ENCODE results near the gene SLC25A3.
"Not testable (repeated sequence)": the region's sequence is repeated elsewhere in the genome, so short reads cannot be mapped to it uniquely, and the experiment has no call there.

Gene SLC25A3

GRCh38 chr12:98593351-98594049 is at the start of gene SLC25A3:
Gene SLC25A3 (plus strand): TSS chr12:98593686. CDS start chr12:98593979, 293 bp downstream.
- peak; percentile 94 to 96 for DNase-seq (ENCODE audit: low read depth in 2 of 2)

DNA sequence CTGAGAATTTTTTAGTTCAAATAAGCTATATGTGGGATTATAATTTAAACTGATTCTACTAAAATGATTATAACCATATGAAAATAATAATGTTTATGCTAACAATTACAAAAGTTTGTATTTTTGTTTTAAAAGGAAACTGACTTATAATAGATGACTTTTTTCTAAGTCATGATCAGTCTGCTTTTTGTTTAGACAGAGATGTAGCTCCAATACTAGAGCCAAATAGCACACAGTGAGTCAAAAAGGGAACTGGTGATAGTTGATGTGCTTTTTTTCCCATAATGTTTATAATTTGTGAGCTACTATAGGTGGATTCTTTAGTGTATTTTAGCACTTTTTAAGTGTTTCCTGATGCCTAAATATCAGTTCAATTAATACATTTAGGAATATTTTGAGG is 49.8 kb upstream of the SLC25A3 start:
- no peak for DNase-seq (ENCODE audit: low read depth in 2 of 2)

DNA sequence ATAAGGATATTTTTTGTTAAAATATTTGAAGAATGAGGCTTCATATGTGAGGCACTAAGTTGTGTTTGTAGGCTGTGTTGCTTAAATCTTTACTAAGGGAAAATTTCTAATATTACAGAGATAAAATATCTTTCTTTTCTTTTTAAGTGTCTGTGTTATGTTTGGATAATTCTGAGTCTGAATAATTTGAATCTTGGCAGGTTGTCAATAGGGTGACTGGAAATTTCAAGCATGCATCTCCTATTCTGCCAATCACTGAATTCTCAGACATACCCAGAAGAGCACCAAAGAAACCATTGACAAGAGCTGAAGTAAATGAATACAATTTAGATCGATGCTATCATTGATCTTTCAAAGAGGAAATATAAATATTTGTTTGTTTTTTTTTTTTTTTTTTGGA is 48.7 kb upstream of the SLC25A3 start:
- DNase-seq (ENCODE audit: low read depth in 2 of 2): peak in 1 of 2 experiments; percentile 3

DNA sequence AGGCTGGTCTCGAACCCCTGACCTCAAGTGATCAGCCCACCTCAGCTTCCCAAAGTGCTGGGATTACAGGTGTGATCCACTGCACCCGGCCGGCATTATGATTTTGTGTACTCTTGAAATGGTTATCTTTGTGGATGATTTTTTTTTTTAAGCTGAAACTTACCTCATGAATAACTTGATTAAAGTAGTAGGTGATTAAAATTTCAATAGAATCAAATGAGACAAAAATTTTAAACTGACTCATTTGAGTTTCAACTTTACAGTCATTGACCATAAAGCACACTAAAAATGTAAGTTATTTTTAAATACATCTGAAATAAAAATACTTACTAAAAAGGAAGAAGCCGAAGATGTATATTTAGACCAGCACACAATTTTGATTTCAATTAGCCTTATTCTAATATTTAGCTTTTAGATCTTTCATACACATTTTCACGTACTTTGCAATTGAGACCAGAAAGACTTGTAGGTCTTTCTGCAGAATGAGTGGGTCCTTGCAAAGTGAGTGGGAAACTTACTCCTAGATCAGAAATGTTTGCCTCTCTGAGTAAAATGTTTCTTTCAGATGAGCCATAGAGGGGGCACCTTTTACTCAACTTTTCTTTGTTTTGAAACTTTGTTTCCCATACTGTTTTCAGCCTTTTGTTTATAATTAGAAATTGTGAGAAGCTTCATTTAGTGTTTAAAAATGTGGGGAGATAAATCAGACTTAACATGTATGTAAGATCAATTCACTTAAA is 43.9 kb upstream of the SLC25A3 start:
- no peak for DNase-seq (ENCODE audit: low read depth in 2 of 2)

DNA sequence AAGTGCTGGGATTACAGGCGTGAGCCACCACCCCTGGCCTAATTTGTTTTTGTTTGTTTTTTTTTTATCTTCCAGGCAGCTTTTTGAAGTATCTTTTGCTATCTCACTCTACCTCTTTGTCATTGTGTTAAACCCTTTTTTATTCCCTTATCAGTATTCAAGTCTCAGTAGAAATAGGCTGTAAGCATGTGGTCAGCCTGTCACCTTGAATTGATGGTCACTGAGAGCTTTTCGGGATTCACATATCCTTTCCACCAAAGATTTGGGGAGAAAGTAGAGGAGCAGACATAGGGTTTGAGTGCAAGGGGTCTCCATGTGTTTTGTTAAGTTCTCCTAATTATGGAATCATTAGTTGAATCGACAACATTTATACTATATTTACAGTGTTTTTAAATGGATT is 41.7 kb upstream of the SLC25A3 start:
- no peak for DNase-seq (ENCODE audit: low read depth in 2 of 2)

DNA sequence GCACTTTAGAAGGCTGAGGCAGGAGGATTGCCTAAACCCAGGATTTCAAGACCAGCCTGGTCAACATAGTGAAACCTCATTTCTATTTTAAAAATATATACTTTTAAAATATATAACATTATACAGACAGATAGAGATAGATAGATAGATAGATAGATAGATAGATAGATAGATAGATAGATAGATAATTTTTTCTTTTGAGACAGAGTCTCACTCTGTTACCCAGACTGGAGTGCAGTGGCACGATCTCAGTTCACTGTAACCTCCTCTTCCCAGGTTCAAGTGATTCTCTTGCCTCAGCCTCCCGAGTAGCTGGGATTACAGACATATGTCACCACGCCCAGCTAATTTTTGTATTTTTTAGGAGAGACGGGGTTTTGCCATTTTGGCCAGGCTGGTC is 35.4 kb upstream of the SLC25A3 start:
- DNase-seq (ENCODE audit: low read depth in 2 of 2): not testable (repeated sequence)

- no peak for DNase-seq (ENCODE audit: low read depth in 2 of 2)
Measured at GRCh38 chr12:98559666-98560065, 33.8 kb upstream of the SLC25A3 start.

- DNase-seq (ENCODE audit: low read depth in 2 of 2): no peak
Measured at GRCh38 chr12:98561846-98562245, 31.6 kb upstream of the SLC25A3 start.

GRCh38 chr12:98572010-98572409 is 21.5 kb upstream of the SLC25A3 start:
- DNase-seq (ENCODE audit: low read depth in 2 of 2): no peak

DNA sequence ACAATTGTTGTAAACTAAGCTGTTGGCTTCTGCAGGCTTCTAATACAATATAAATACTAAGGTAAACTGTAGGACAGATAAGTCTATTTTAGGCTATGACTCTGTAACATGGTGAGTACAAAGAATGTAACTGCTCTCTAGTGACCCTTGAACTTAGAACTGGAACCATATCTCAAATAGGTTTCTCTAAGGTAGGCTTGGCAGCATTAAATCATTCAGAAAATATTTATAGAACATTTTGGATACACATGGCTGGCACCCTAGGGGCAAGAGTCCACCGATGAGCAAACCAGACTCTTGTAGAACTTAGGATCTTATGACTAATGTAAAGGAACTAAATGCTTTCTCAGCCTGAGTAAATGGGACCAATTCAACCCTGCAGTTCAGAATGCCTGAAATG is 19.4 kb upstream of the SLC25A3 start:
- DNase-seq (ENCODE audit: low read depth in 2 of 2): no peak

GRCh38 chr12:98575013-98575412 is 18.5 kb upstream of the SLC25A3 start:
- DNase-seq (ENCODE audit: low read depth in 2 of 2): no peak

- DNase-seq (ENCODE audit: low read depth in 2 of 2): not testable (repeated sequence)
Measured at GRCh38 chr12:98576795-98577194, 16.7 kb upstream of the SLC25A3 start.

DNA sequence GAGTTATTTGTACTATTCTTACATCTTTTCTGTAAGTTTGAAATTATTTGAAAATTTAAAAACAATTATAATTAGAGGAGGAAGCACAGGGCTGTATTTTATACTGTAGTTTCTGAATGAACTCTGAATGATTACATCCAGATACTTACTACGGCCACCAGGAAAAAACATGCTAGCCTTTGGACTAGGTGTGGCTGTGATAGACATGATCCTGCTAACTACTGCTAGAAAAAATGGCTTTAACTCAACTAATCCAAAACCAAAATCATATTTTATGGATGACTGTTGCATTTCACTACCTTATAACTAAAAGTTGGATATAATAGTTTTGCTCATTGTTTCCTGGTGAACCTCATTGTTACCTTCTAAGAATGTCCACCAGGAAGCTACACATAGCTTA is 15.1 kb upstream of the SLC25A3 start:
- DNase-seq (ENCODE audit: low read depth in 2 of 2): no peak

- no peak for DNase-seq (ENCODE audit: low read depth in 2 of 2)
Measured at GRCh38 chr12:98578821-98579220, 14.7 kb upstream of the SLC25A3 start.

DNA sequence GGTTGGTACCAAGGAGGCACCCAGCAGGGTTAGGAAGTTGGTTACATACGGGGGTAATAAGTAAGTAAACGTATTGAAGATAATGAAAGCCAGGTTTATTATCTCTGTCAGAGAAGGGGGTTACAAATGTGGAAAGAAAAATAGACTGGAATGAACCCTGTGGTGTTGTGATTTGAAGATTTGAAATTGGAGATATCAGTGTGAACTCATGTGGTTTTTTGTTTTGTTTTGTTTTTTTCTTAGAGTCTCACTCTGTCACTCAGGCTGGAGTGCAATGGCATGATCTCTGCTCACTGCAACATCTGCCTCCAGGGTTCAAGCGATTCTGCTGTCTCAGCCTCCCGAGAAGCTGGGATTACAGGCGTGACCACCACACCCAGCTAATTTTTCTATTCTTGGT is 14.1 kb upstream of the SLC25A3 start:
- DNase-seq (ENCODE audit: low read depth in 2 of 2): no peak

DNA sequence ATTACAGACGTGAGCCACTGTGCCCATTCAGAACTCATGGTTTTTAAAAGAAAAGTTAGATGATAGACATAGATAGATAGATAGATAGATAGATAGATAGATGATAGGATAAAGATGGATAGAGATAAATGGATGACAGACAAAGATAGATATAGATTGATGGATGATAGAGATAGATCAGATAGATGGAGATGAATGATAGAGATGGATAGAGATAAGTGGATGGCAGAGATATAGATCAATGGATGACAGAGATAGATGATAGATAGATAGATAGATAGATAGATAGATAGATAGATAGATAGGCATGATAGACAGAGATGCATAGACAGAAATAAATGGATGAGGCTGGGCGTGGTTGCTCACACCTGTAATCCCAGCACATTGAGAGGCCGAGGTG is 13.7 kb upstream of the SLC25A3 start:
- DNase-seq (ENCODE audit: low read depth in 2 of 2): no peak

DNA sequence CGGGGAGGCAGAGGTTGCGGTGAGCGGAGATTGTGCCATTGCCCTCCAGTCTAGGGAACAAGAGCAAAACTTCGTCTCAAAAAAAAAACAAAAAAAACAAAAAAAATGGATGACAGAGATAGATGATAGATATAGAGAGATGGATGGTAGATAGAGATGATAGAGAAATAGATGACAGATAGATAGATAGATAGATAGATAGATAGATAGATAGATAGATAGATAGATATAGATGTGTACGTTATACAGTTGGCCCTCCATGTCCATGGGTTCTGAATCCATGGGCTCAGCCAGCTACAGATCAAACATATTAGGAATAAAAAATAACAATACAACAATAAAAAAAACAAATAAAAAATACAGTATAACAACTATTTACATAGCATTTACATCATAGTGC is 12.8 kb upstream of the SLC25A3 start:
- no peak for DNase-seq (ENCODE audit: low read depth in 2 of 2)

DNA sequence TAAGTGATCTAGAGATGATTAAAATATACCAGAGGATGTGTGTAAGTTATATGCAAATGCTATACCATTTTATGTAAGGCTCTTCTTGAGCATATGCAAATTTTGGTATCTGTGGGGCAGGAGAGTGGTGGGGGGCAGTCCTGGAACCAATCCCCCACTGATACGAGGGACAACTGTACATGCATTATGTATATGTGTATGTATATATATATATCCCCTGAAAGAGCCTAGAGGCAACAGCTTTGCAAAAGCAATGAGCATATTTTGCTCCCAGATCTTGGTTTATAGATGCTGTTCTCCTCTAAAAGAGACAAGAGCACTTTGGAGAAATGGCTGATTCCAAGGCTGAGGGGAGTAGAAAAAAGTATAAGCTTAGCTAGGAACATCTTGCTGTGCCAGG is 12.4 kb upstream of the SLC25A3 start:
- DNase-seq (ENCODE audit: low read depth in 2 of 2): no peak

DNA sequence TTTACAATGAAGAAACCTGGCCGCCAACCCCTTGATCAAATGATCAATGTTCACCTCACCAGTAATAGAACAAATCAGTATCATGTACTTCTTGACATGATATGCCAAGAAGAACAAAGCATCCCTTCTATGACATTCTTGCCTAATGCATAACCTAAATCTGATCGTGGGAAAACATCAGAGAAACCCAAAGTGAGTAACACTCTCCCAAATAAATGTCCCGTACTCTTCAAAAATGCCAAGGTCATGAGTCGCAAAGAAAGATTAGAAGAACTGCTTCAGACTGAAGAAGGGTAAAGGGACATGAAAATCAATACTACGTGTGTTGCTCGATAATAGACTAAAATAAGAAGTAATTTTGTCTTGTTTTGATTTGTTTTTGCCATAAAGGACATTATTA is 11.4 kb upstream of the SLC25A3 start:
- DNase-seq (ENCODE audit: low read depth in 2 of 2): no peak

DNA sequence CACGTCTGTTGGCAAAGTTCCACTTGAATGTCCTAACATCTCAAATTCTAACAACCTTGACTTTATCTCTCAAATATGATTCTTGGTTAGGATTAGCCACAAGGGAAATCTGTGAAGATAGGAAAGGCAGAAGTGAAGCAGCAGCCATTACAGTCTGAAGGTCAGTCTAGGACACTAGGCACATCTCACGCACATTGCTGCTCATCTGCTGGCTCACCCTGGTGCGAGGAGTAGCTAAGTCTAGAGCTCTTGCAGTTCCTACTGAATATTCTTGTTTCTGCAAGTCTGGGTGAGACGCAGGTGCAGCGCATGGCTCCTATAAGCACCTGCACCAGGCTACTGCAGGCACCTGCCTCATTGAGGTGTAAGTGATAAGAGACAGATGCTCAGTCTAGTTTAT is 6.4 kb upstream of the SLC25A3 start:
- no peak for DNase-seq (ENCODE audit: low read depth in 2 of 2)

GRCh38 chr12:98591209-98591608 is 2.3 kb upstream of the SLC25A3 start:
- no peak for DNase-seq (ENCODE audit: low read depth in 2 of 2)

GRCh38 chr12:98592825-98593322 is 612 bp upstream of the SLC25A3 start:
- no peak for DNase-seq (ENCODE audit: low read depth in 2 of 2)
